Activated CD4-positive, alpha-beta T cell treated with anti-CD3 and anti-CD28 coated beads, Interleukin-2, amount 50 U/mL, for 48 hours (primary cell): ENCODE results near the gene CNTN2.

Experiments
- DNase-seq, 2 experiments: peaks; one replicate each; pipeline ENCODE4 v3.0.0-alpha.2; 2020

The CNTN2 gene

GRCh38 chr1:205056956-205057568 lies 14.1 kb downstream of the CNTN2 start:
- DNase-seq: no peak

DNA sequence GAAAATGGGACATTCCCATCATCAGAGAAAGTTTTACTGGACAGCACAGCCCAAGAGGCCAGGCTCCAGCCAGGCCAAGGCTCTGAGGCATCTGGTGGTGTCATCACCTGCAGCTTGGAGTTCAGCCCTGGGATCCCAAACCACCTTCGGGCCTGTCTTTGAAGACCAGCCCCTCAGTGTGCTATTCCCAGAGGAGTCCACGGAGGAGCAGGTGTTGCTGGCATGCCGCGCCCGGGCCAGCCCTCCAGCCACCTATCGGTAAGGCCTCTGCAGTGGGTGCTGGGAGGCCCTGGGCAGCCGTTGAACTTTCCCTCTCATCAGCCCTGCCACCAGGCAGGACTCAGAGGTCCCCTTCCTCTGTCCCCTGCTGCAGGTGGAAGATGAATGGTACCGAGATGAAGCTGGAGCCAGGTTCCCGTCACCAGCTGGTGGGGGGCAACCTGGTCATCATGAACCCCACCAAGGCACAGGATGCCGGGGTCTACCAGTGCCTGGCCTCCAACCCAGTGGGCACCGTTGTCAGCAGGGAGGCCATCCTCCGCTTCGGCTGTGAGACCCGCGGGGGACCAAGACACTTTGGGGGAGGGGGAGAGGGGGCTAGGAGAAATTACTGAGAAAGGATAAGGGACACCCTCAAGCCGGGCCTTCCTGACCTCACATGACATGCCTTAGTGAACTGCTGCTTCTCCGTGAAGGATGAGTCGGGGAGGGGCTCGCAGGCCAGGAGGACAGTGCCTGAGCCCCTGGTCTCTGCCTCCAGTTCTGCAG lies 15.0 kb downstream of the CNTN2 start:
- no peak for DNase-seq

GRCh38 chr1:205058853-205059252 lies 15.8 kb downstream of the CNTN2 start:
- DNase-seq: no peak

DNA sequence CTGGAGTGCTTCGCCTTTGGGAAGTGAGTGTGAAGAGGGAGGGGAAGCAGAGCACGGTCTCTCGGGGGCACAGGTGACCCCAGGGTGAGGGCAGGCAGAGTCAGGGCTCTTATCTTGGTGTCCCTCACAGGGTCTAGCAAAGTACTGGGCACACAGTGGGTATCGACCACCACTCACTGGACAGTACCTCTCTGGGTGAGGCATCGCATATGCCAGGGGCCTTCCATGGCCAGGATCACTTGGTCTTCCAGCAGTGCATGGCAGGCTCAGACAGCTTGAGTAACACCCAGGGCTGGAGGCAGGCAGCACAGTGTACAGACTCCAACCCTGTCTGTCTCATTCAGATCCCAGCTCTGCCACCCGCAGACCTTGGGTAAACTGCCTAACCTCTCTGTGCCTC lies 16.6 kb downstream of the CNTN2 start:
- no peak for DNase-seq

GRCh38 chr1:205060746-205061145 lies 17.7 kb downstream of the CNTN2 start:
- no peak for DNase-seq

DNA sequence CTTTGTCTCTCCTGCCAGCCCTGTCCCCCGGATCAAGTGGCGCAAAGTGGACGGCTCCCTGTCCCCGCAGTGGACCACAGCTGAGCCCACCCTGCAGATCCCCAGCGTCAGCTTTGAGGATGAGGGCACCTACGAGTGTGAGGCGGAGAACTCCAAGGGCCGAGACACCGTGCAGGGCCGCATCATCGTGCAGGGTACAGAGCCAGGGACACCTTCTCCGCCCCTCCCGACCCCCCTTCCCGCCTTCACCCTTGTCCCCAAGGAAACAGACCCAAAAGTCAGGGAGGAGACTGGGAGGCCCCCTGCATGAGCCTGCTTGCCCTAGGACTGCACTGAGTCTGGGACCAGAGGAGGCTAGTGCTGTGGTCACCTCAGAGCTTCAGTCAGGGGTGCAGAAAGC lies 18.2 kb downstream of the CNTN2 start:
- no peak for DNase-seq

- peak; percentile 81 to 86 for DNase-seq
Observed at GRCh38 chr1:205061665-205062069, 18.7 kb downstream of the CNTN2 start.

GRCh38 chr1:205062319-205062718 lies 19.3 kb downstream of the CNTN2 start:
- DNase-seq: no peak

DNA sequence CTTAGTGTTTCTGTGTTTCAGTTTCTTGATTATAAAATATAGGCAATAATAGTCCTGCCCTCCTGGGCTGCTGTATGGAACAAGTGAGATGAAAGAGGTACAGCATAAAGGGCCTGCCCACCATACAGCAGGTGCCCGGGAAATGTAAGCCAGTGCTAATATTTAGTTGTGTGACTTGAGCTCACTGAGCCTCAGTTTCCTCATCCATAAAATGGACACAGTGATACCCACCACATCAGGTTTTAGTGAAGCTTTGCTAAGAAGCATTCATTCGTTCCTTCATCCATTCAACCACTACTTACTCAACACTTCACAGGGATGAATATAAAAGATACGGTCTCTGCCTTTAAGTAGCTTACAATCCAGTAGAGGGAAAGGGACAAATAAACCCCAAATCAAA lies 19.9 kb downstream of the CNTN2 start:
- DNase-seq: no peak

GRCh38 chr1:205064301-205064700 lies 21.3 kb downstream of the CNTN2 start:
- no peak for DNase-seq

- DNase-seq: no peak
Observed at GRCh38 chr1:205064741-205065316, 21.8 kb downstream of the CNTN2 start.

DNA sequence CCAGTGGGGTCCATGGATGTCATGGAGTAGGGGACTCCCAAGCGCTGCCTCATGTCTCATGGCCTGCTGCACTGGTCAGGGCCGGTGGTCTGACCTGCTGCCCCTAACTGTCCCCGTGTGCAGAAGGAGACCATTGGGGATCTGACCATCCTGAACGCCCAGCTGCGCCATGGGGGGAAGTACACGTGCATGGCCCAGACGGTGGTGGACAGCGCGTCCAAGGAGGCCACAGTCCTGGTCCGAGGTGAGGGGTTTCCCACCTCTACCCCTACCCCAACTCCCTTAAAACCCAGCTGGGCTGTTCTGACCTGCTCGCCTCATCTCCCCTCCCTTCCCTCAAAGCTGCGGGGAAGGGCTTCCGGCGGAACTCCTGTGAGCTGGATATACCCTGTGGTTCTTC lies 22.7 kb downstream of the CNTN2 start:
- DNase-seq: no peak

DNA sequence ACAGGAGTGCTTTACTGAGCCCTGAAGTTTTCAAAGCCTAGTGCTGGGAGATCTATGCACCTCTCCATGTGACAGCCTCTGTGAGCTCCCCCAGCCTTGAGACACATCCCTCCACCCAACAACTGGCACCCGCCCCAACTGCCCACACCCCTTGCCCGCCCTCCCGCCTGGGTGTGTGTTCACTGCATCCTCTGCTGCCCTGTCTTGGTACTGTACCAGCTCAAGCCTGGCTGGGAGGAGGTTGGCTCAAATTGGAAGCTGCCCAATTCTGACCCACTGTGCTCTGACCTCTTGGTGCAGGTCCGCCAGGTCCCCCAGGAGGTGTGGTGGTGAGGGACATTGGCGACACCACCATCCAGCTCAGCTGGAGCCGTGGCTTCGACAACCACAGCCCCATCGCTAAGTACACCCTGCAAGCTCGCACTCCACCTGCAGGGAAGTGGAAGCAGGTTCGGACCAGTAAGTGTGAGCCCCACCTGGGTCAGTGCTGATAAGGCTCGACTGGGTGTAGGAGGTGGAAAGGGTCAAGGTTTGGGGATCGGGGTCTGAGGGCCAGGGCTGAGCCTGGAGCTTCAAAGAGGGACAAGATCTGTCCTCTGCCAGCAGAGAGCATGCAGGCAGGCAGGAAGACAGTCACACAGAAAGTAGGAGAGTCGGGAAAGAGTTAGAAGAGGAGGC lies 23.3 kb downstream of the CNTN2 start:
- DNase-seq: no peak

DNA sequence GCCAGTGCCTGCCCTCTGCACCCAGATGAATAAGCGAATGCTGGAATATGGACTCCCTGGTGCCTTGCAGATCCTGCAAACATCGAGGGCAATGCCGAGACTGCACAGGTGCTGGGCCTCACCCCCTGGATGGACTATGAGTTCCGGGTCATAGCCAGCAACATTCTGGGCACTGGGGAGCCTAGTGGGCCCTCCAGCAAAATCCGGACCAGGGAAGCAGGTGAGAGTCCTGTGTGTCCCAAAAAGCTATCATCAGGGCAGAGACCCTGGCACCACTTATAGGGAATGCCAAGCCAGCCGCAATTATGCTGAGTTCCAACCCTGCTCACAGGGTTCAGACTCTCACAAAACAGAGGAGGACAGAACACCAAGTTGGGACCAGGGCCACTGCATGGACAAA lies 24.0 kb downstream of the CNTN2 start:
- DNase-seq: no peak

- no peak for DNase-seq
Observed at GRCh38 chr1:205068001-205068400, 25.0 kb downstream of the CNTN2 start.

DNA sequence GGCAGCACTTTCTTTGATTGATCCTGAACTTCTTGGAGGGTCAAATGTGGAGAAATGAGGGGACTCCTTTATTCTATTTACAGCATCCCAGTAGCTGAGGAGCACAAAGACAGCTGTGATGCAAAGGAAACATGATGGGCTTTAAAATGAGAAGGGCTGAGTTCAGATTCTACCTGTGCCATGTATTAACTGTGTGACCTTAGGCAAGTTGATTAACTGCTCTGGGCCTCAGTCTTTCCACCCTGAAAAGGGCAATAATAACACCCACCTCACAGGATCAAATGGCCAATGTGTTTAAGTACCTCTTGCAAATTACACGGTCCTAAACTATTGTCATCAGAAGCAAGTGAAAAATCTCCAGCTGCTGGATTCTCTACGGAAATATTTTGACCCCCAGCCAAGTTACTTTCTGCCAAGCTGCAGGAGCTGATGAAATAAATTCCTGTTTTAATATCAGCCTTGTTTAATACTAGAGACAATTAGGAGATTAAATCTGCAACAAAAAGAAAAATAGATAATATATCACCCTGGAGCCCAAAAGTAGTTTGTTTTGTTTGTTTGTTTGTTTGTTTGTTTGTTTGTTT lies 25.5 kb downstream of the CNTN2 start:
- DNase-seq: no peak

- DNase-seq: no peak
Observed at GRCh38 chr1:205069371-205070125, 26.5 kb downstream of the CNTN2 start.

DNA sequence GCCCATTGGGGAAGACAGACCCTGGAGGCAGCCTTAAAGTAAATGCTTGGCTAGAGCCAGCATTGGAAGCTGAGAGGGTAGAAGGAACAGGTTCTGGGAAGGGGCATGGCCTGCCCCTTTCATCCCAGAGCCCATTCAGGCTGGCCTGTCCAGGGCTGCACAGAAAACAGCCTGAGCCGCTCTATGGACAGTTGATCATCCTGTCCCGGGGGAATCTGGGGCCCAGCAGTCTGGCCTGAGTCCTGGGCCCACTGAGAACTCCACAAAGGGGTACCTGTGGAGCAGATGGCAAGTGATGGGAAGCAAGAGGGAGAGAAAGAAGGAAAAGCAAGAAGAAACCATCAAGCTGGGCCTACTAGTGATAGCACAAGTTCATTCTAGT lies 28.0 kb downstream of the CNTN2 start:
- no peak for DNase-seq

DNA sequence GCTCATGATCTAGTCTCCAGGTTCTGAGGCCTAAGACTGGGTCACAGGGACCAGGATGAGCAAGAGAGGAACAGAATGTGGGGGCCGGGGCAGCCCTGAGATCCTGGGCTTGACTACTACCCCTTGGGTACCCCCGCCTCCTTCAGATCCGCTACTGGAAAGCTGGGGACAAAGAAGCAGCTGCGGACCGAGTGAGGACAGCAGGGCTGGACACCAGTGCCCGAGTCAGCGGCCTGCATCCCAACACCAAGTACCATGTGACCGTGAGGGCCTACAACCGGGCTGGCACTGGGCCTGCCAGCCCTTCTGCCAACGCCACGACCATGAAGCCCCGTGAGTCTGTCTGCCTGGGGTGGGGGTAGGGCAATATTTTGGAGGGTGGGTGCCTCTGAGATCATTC lies 28.8 kb downstream of the CNTN2 start:
- no peak for DNase-seq

- no peak for DNase-seq
Observed at GRCh38 chr1:205072286-205072685, 29.3 kb downstream of the CNTN2 start.

- no peak for DNase-seq
Observed at GRCh38 chr1:205072881-205073280, 29.9 kb downstream of the CNTN2 start.

GRCh38 chr1:205073511-205073910 lies 30.5 kb downstream of the CNTN2 start:
- no peak for DNase-seq

GRCh38 chr1:205074084-205074483 lies 31.1 kb downstream of the CNTN2 start:
- no peak for DNase-seq
